PC-3 (cell line): Measurements from ENCODE around the gene PPP1R7. TPM values are rescaled to one million over a fixed set of nuclear protein-coding genes. Genes with fewer than 3 reads are reported as not detected.
"Not testable (repeated sequence)": the region's sequence is repeated elsewhere in the genome, so short reads cannot be mapped to it uniquely, and the experiment has no call there.

Source experiments
- ATAC-seq: fragments of 200-7000 bp; cut with Tn5 transposase; 2 replicates; pipeline ENCODE4 v1.9.1; 2020; ENCODE audit warnings: mild to moderate bottlenecking, moderate library complexity
- BruUV-seq: library from RNA; stranded (reverse); fragments of 400-500 nt; replicated peaks from 2 replicates; lab custom pipeline; 2021; lab: Mats Ljungman, UMichigan
- CTCF ChIA-PET: fragments of 300-600 bp; sonication (Branson Sonifier 250); formaldehyde crosslinking; loops from one replicate; lab custom pipeline; 2022; ENCODE audit warnings: antibody characterized with exemption; lab: Charles Lee
- POLR2A ChIA-PET: fragments of 300-600 bp; sonication (Branson Sonifier 250); formaldehyde crosslinking; loops from one replicate; lab custom pipeline; 2022; ENCODE audit warnings: antibody characterized with exemption; ENCODE audit not compliant: unreplicated experiment; lab: Charles Lee
- DNase-seq: peaks from one replicate; pipeline ENCODE4 v3.0.0-alpha.2; 2015
- H2AFZ ChIP-seq: fragments of 300-600 bp; sonication (generic); 2 replicates; pipeline ENCODE4 v1.6.0; 2016; ENCODE audit warnings: antibody characterized with exemption, low read length
- H3F3A ChIP-seq: fragments of 300-600 bp; sonication (generic); one replicate; pipeline ENCODE4 v1.6.0; 2017; ENCODE audit warnings: antibody characterized with exemption, low read length, control low read depth, mild to moderate bottlenecking; ENCODE audit not compliant: unreplicated experiment
- H3K27ac ChIP-seq: fragments of 300-600 bp; sonication (generic); 2 replicates; pipeline ENCODE4 v1.5.1; 2016; ENCODE audit warnings: mild to moderate bottlenecking, low read length
- H3K27me3 ChIP-seq: fragments of 300-600 bp; sonication (generic); 2 replicates; pipeline ENCODE4 v1.6.1; 2016; ENCODE audit warnings: low read length, mixed read lengths
- H3K36me3 ChIP-seq: fragments of 300-600 bp; sonication (generic); 2 replicates; pipeline ENCODE4 v1.6.1; 2016; ENCODE audit warnings: low read depth, mixed run types, low read length, mixed read lengths
- H3K4me1 ChIP-seq: fragments of 300-600 bp; sonication (generic); 2 replicates; pipeline ENCODE4 v1.5.1; 2016; ENCODE audit warnings: low read length; ENCODE audit not compliant: insufficient read depth
- H3K4me2 ChIP-seq: fragments of 300-600 bp; sonication (generic); 2 replicates; pipeline ENCODE4 v1.6.0; 2016; ENCODE audit warnings: low read length
- H3K4me3 ChIP-seq: fragments of 300-600 bp; sonication (generic); 2 replicates; pipeline ENCODE4 v1.5.1; 2016; ENCODE audit warnings: mild to moderate bottlenecking, low read length, mixed read lengths
- H3K79me2 ChIP-seq: fragments of 300-600 bp; sonication (generic); 2 replicates; pipeline ENCODE4 v1.6.1; 2017; ENCODE audit warnings: low read length, mixed read lengths
- H3K9ac ChIP-seq: fragments of 300-600 bp; sonication (generic); 2 replicates; pipeline ENCODE4 v1.6.0; 2016; ENCODE audit warnings: mild to moderate bottlenecking, low read length
- H3K9me2 ChIP-seq: fragments of 300-600 bp; sonication (generic); replicated peaks from 2 replicates; pipeline ENCODE4 v1.6.1; 2016; ENCODE audit warnings: mixed run types, low read length, mixed read lengths
- H3K9me3 ChIP-seq: fragments of 300-600 bp; sonication (generic); 2 replicates; pipeline ENCODE4 v1.6.1; 2016; ENCODE audit warnings: low read length, mixed read lengths
- H4K20me1 ChIP-seq: fragments of 300-600 bp; sonication (generic); 2 replicates; pipeline ENCODE4 v1.6.1; 2016; ENCODE audit warnings: low read length, mixed read lengths
- CTCF ChIP-seq: fragments of 300-600 bp; sonication (generic); conservative IDR thresholded peaks from 2 replicates; pipeline ENCODE4 v1.5.1; 2017; ENCODE audit warnings: antibody characterized with exemption, low read depth, mild to moderate bottlenecking, low read length
- EZH2 ChIP-seq: fragments of 300-600 bp; sonication (generic); IDR thresholded peaks from one replicate; pipeline ENCODE4 v1.6.1; 2017; ENCODE audit warnings: antibody characterized with exemption, mild to moderate bottlenecking, low read length; ENCODE audit not compliant: unreplicated experiment
- EZH2phosphoT487 ChIP-seq: fragments of 300-600 bp; sonication (generic); IDR thresholded peaks from 2 replicates; pipeline ENCODE4 v1.6.1; 2018; ENCODE audit warnings: mild to moderate bottlenecking, antibody characterized with exemption, low read length, borderline replicate concordance
- intact Hi-C: fragments of 100-400 bp; cut with micrococcal nuclease; formaldehyde crosslinking; loops from 2 replicates; pipeline ENCODE4 v1.9.0; 2023
- total RNA-seq: library from RNA; depleted of rRNA; stranded (reverse); fragments of >200 nt; gene quantifications from 2 replicates; pipeline ENCODE4 v1.2.3, GENCODE V29; 2014

PPP1R7 gene
- total RNA-seq, 1 experiment from 2014 or later: 21.4 TPM

- no peak for TF ChIP-seq EZH2phosphoT487
- no peaks in the 10 kb centered on the region for H3K27me3 ChIP-seq
- no peaks in the 10 kb centered on the region for H3K4me1 ChIP-seq
- H4K20me1 ChIP-seq: no peaks in the 10 kb centered on the region
- POLR2A ChIA-PET: no interaction called here
- H3K9me2 ChIP-seq: no peaks in the 10 kb centered on the region
- no peaks in the 10 kb centered on the region for H3K9me3 ChIP-seq
- intact Hi-C loops: no loop called here
- CTCF ChIA-PET: no interaction called here
- no peak overlapping the region for H3K27ac ChIP-seq
- no peaks in the 10 kb centered on the region for H3F3A ChIP-seq
- BruUV-seq: no TSS peak
- no peak overlapping the region for H3K4me3 ChIP-seq
- no peak for DNase-seq
- ATAC-seq: no peak
- no peaks in the 10 kb centered on the region for H3K36me3 ChIP-seq
- no peaks in the 10 kb centered on the region for H3K79me2 ChIP-seq
- H3K4me2 ChIP-seq: no peak overlapping the region
- H3K9ac ChIP-seq: no peak overlapping the region
- H2AFZ ChIP-seq: no peak overlapping the region
Observed at GRCh38 chr2:241193271-241193670, 43.0 kb downstream of the PPP1R7 start.

DNA sequence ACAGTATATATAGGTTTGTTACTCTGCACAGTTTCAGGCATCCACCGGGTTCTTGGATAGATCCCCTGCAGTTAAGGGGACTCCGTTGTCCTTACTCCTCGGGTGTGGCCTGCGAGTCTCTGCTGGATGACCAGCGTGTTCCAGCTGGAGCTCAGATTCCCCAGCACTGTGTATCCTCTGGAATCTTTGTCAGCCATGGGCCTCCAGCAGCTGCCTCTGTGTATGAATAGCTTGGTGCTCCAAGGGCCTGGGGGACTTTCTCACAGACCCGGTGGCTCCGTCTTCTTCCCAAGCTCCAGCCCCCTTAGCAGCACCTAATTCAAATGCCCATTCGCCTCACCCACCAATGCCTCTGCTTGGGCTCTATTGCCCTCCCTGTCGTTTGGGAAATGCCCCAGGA lies 44.5 kb downstream of the PPP1R7 start:
- Histone ChIP-seq H3K9ac (no peak overlapping the region), H2AFZ (no peak overlapping the region), H3K27me3 (no peaks in the 10 kb centered on the region), H3K79me2 (no peaks in the 10 kb centered on the region), H3K9me2 (no peaks in the 10 kb centered on the region), H3K27ac (no peak overlapping the region), H4K20me1 (no peaks in the 10 kb centered on the region), H3K9me3 (no peaks in the 10 kb centered on the region), H3F3A (no peaks in the 10 kb centered on the region), H3K36me3 (no peaks in the 10 kb centered on the region), H3K4me3 (no peak overlapping the region), H3K4me1 (no peaks in the 10 kb centered on the region), H3K4me2 (no peak overlapping the region)
- intact Hi-C loops: no loop called here
- CTCF ChIA-PET: no interaction called here
- no peak for DNase-seq
- no TSS peak for BruUV-seq
- POLR2A ChIA-PET: no interaction called here
- TF ChIP-seq EZH2phosphoT487: no peak
- no peak for TF ChIP-seq EZH2
- no peak for TF ChIP-seq CTCF
- no peak for ATAC-seq

DNA sequence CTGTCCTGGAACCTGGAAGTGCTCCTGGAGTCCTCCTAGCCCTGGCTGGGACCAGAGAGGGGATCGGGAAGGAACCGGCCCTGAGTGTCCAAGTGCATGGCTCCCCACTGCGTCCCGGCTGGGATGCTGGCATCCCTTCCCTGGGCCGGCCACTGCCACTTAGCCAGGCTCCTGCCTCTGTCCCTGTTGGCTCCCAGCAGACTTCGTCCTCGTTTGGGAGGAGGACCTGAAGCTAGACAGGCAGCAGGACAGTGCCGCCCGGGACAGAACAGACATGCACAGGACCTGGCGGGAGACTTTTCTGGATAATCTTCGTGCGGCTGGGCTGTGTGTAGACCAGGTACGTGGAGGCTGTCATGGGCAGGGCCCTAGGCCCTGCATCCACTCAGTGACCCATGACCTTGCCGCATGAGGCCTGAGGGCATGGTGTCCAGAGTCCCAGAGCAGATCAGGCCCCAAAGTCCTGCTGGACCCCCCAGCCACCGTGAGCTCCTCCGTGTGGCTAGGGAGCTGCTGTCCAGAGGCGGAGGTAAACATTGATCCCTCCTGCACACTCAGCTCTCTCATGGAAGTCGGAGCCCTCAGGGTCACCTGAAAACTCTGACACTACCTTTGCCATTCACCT lies 45.4 kb downstream of the PPP1R7 start:
- ATAC-seq (no peak), DNase-seq (no peak)
- no peaks in the 10 kb centered on the region for H3K9me3 ChIP-seq
- H2AFZ ChIP-seq: no peak overlapping the region
- H3K9ac ChIP-seq: no peak overlapping the region
- H3K4me1 ChIP-seq: no peaks in the 10 kb centered on the region
- ChIA-PET CTCF (no interaction called here), POLR2A (no interaction called here)
- H3K36me3 ChIP-seq: no peaks in the 10 kb centered on the region
- H3K79me2 ChIP-seq: no peaks in the 10 kb centered on the region
- no peaks in the 10 kb centered on the region for H4K20me1 ChIP-seq
- no peak overlapping the region for H3K27ac ChIP-seq
- no peak for TF ChIP-seq CTCF
- TF ChIP-seq EZH2: no peak
- no peak for TF ChIP-seq EZH2phosphoT487
- H3K9me2 ChIP-seq: no peaks in the 10 kb centered on the region
- no peaks in the 10 kb centered on the region for H3F3A ChIP-seq
- intact Hi-C loops: no loop called here
- H3K4me2 ChIP-seq: no peak overlapping the region
- no peak overlapping the region for H3K4me3 ChIP-seq
- no peaks in the 10 kb centered on the region for H3K27me3 ChIP-seq
- BruUV-seq: no TSS peak

DNA sequence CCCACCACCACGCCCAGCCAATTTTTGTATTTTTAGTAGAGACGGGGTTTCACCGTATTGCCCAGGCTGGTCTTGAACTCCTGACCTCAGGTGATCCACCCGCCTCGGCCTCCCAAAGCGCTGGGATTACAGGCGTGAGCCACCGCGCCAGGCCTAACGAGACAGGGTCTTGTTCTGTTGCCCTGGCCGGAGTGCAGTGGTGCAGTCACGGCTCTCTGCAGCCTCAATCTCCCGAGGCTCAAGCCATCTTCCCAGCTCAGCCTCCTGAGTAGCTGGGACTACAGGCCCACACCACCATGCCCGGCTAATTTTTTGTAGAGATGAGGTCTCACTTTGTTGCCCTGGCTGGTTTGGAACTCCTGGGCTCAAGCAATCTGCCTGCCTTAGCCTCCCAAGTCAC lies 47.0 kb downstream of the PPP1R7 start:
- CTCF ChIA-PET, H3K9me2 ChIP-seq, H3K36me3 ChIP-seq, H2AFZ ChIP-seq, BruUV-seq, POLR2A ChIA-PET, H3K27me3 ChIP-seq, DNase-seq, intact Hi-C loops, H3K9me3 ChIP-seq, H3K79me2 ChIP-seq, H3K27ac ChIP-seq, H3K4me3 ChIP-seq, H3K9ac ChIP-seq, H4K20me1 ChIP-seq, H3K4me1 ChIP-seq, ATAC-seq, H3F3A ChIP-seq, H3K4me2 ChIP-seq: not testable (repeated sequence)
